B cell (primary cell): ENCODE data around the gene SSTR1. TPM values are rescaled to one million over a fixed set of nuclear protein-coding genes. Genes with fewer than 3 reads are reported as not detected.
"Not testable (repeated sequence)": the region's sequence is repeated elsewhere in the genome, so short reads cannot be mapped to it uniquely, and the experiment has no call there.

Experiments used
- ATAC-seq: fragments of 200-7000 bp; cut with Tn5 transposase; one replicate; pipeline ENCODE4 v1.10.0; 2021; ENCODE audit warnings: low read depth, mild to moderate bottlenecking, moderate number of reproducible peaks, moderate library complexity
- CTCF ChIA-PET: fragments of 350-600 bp; sonication (Branson Sonifier 250); formaldehyde crosslinking; loops from one replicate; lab custom pipeline; 2021; ENCODE audit warnings: antibody characterized with exemption, inconsistent platforms; lab: Charles Lee
- POLR2A ChIA-PET: fragments of 350-600 bp; sonication (Branson Sonifier 250); formaldehyde crosslinking; loops from one replicate; lab custom pipeline; 2021; ENCODE audit warnings: antibody characterized with exemption; lab: Charles Lee
- DNase-seq: peaks from one replicate; pipeline ENCODE4 v3.0.0; 2013
- H2AFZ ChIP-seq: 2 replicates; pipeline ENCODE4 v1.6.1; 2012; ENCODE audit warnings: mild to moderate bottlenecking, low read depth, low read length; ENCODE audit not compliant: insufficient read depth, poor library complexity, severe bottlenecking
- H3K27ac ChIP-seq, 2 donors: 1 replicate in 1 of 2; 2 replicates in 1 of 2; pipeline ENCODE4 v1.5.1; 2012 to 2013; ENCODE audit warnings: low read length in 2 of 2, mild to moderate bottlenecking in 2 of 2, moderate library complexity in 1 of 2
- H3K27me3 ChIP-seq, 4 experiments: fragments of 200-600 bp in 1 of 4; sonication (generic) in 1 of 4; replicated peaks in 1 of 4; 1 replicate in 2 of 4; 2 replicates in 2 of 4; pipeline versions ENCODE4 v1.6.1 to v1.7.0; 2013 to 2016; ENCODE audit warnings: low read length in 3 of 4, mild to moderate bottlenecking in 2 of 4, mixed read lengths in 1 of 4, moderate library complexity in 1 of 4; ENCODE audit not compliant: insufficient read depth in 4 of 4, control insufficient read depth in 3 of 4; ENCODE audit errors: control extremely low read depth in 1 of 4
- H3K36me3 ChIP-seq, 2 experiments: replicated peaks in 1 of 2; 1 replicate in 1 of 2; 2 replicates in 1 of 2; pipeline versions ENCODE4 v1.6.1 to v1.7.1; 2013; ENCODE audit warnings: low read length in 1 of 2; ENCODE audit not compliant: insufficient read depth in 2 of 2, control insufficient read depth in 1 of 2; ENCODE audit errors: control extremely low read depth in 1 of 2, extremely low read depth in 1 of 2
- H3K4me1 ChIP-seq, 2 donors: fragments of 200-600 bp in 1 of 2; sonication (generic) in 1 of 2; 1 replicate in 1 of 2; 2 replicates in 1 of 2; pipeline versions ENCODE4 v1.5.1 to v1.6.1; 2013 to 2017; ENCODE audit warnings: low read length in 2 of 2; ENCODE audit not compliant: control insufficient read depth in 2 of 2, insufficient read depth in 2 of 2
- H3K4me2 ChIP-seq: replicated peaks from 2 replicates; pipeline ENCODE3; 2012; ENCODE audit warnings: mild to moderate bottlenecking, low read depth, low read length; ENCODE audit not compliant: poor library complexity, severe bottlenecking
- H3K4me3 ChIP-seq, 5 experiments: fragments of 200-600 bp in 1 of 5; sonication (generic) in 1 of 5; 1 replicate in 3 of 5; 2 replicates in 2 of 5; pipeline versions ENCODE4 v1.5.1 to v1.7.0; 2011 to 2016; ENCODE audit warnings: low read length in 4 of 5, mild to moderate bottlenecking in 4 of 5, low read depth in 2 of 5, control low read depth in 1 of 5, moderate library complexity in 1 of 5; ENCODE audit not compliant: insufficient read depth in 1 of 5; ENCODE audit errors: control extremely low read depth in 1 of 5, extremely low read depth in 1 of 5
- H3K79me2 ChIP-seq: fragments of 200-600 bp; sonication (generic); one replicate; pipeline ENCODE4 v1.6.0; 2016; ENCODE audit warnings: low read length; ENCODE audit not compliant: control insufficient read depth, insufficient read depth
- H3K9ac ChIP-seq: fragments of 200-600 bp; sonication (generic); 2 replicates; pipeline ENCODE4 v1.6.1; 2017; ENCODE audit warnings: mild to moderate bottlenecking, low read length, moderate library complexity
- H3K9me3 ChIP-seq, 3 donors: one replicate each; pipeline versions ENCODE4 v1.6.1 to v1.7.1; 2013; ENCODE audit warnings: low read length in 2 of 3; ENCODE audit not compliant: control insufficient read depth in 2 of 3, insufficient read depth in 1 of 3; ENCODE audit errors: control extremely low read depth in 1 of 3
- H4K20me1 ChIP-seq: 2 replicates; pipeline ENCODE4 v1.6.0; 2012; ENCODE audit warnings: mild to moderate bottlenecking, low read length; ENCODE audit not compliant: insufficient read depth, control insufficient read depth, poor library complexity, severe bottlenecking
- H3K27ac Mint-ChIP-seq: one replicate; pipeline ENCODE4 v1.8.0; 2021; ENCODE audit warnings: mixed read lengths
- H3K27me3 Mint-ChIP-seq: one replicate; pipeline ENCODE4 v1.8.0; 2021; ENCODE audit warnings: mixed read lengths
- H3K4me1 Mint-ChIP-seq: one replicate; pipeline ENCODE4 v1.8.0; 2021; ENCODE audit warnings: mixed read lengths
- H3K4me3 Mint-ChIP-seq: one replicate; pipeline ENCODE4 v1.8.0; 2021; ENCODE audit warnings: mixed read lengths
- H3K9me3 Mint-ChIP-seq: one replicate; pipeline ENCODE4 v1.8.0; 2022; ENCODE audit warnings: mixed read lengths; ENCODE audit not compliant: insufficient read depth
- CTCF ChIP-seq: fragments of 200-600 bp; IDR thresholded peaks from one replicate; pipeline ENCODE4 v1.8.0; 2022; ENCODE audit warnings: antibody characterized with exemption, mild to moderate bottlenecking
- EZH2 ChIP-seq: IDR thresholded peaks from 2 replicates; pipeline ENCODE4 v1.6.1; 2012; ENCODE audit warnings: borderline replicate concordance, low read depth, mild to moderate bottlenecking, moderate library complexity, low read length; ENCODE audit not compliant: insufficient read depth, poor library complexity, severe bottlenecking
- WGBS: methylation state at CpG from one replicate; pipeline ENCODE4 v1.1.5; 2013; ENCODE audit warnings: missing lambda C conversion rate; ENCODE audit not compliant: insufficient coverage; 5-methylcytosine and 5-hydroxymethylcytosine counted together
- intact Hi-C: fragments of 100-400 bp; cut with micrococcal nuclease; formaldehyde crosslinking; loops from one replicate; pipeline ENCODE4 v1.10.0; 2022
- polyA plus RNA-seq: library from polyadenylated mRNA; depleted of rRNA; stranded (reverse); fragments of >200 nt; gene quantifications from 2 replicates; pipeline ENCODE4 v1.2.3, GENCODE V29; 2012
- total RNA-seq, 2 donors: library from RNA; stranded (reverse); fragments of 120-200 nt in 1 of 2; gene quantifications; 1 replicate in 1 of 2; 2 replicates in 1 of 2; pipeline versions ENCODE4 v1.2.3 to v1.2.4, GENCODE V29; 2013 to 2022

SSTR1 gene
- total and polyA plus RNA-seq, 2 donors (not counting 1 experiment from before 2014, with no cell fraction given) = not detected

GRCh38 chr14:38187528-38187927 lies 20.2 kb upstream of the SSTR1 start:
- Mint-ChIP-seq H3K27ac (no peak overlapping the region), H3K4me1 (no peaks in the 10 kb centered on the region), H3K9me3 (no peaks in the 10 kb centered on the region), H3K4me3 (no peak overlapping the region), H3K27me3 (no peaks in the 10 kb centered on the region)
- no peaks in the 10 kb centered on the region for H3K4me1 ChIP-seq
- no peak overlapping the region for H2AFZ ChIP-seq
- ATAC-seq (no peak), DNase-seq (no peak)
- TF ChIP-seq EZH2 = no peak
- TF ChIP-seq CTCF = no peak
- POLR2A ChIA-PET = no interaction called here
- no peaks in the 10 kb centered on the region for H3K79me2 ChIP-seq
- H4K20me1 ChIP-seq = no peaks in the 10 kb centered on the region
- intact Hi-C loops = no loop called here
- no peak overlapping the region for H3K4me2 ChIP-seq
- no peak overlapping the region for H3K9ac ChIP-seq
- no peaks in the 10 kb centered on the region for H3K9me3 ChIP-seq
- CTCF ChIA-PET = no interaction called here
- no peaks in the 10 kb centered on the region for H3K36me3 ChIP-seq
- no peak overlapping the region for H3K4me3 ChIP-seq
- H3K27me3 ChIP-seq = no peaks in the 10 kb centered on the region
- 100% methylated on average over 1 of the region's 2 CpGs for WGBS
- H3K27ac ChIP-seq = no peak overlapping the region

GRCh38 chr14:38189930-38190726 lies 17.6 kb upstream of the SSTR1 start:
- H3K27me3 Mint-ChIP-seq = no peaks in the 10 kb centered on the region
- no peak overlapping the region for H3K4me3 ChIP-seq
- no peaks in the 10 kb centered on the region for H3K9me3 Mint-ChIP-seq
- no peaks in the 10 kb centered on the region for H3K36me3 ChIP-seq
- H3K4me1 Mint-ChIP-seq = no peaks in the 10 kb centered on the region
- H3K4me1 ChIP-seq = no peaks in the 10 kb centered on the region
- H2AFZ ChIP-seq = no peak overlapping the region
- no peak overlapping the region for H3K27ac ChIP-seq
- H3K4me3 Mint-ChIP-seq = no peak overlapping the region
- no peak overlapping the region for H3K9ac ChIP-seq
- TF ChIP-seq EZH2 (no peak), CTCF (no peak)
- no peak for DNase-seq
- WGBS = no CpG with 5 or more reads among the region's 4 CpGs
- intact Hi-C loops = no loop called here
- ATAC-seq = no peak
- ChIA-PET CTCF (no interaction called here), POLR2A (no interaction called here)
- no peaks in the 10 kb centered on the region for H3K9me3 ChIP-seq
- no peak overlapping the region for H3K4me2 ChIP-seq
- H3K27me3 ChIP-seq = no peaks in the 10 kb centered on the region
- H4K20me1 ChIP-seq = no peaks in the 10 kb centered on the region
- H3K27ac Mint-ChIP-seq = no peak overlapping the region
- no peaks in the 10 kb centered on the region for H3K79me2 ChIP-seq

- H3K27ac ChIP-seq, H2AFZ ChIP-seq, H3K36me3 ChIP-seq, H3K4me1 Mint-ChIP-seq, DNase-seq, intact Hi-C loops, CTCF ChIA-PET, H3K4me3 Mint-ChIP-seq, H3K9ac ChIP-seq, H3K9me3 ChIP-seq, H3K9me3 Mint-ChIP-seq, H3K4me1 ChIP-seq, H3K27me3 Mint-ChIP-seq, H3K79me2 ChIP-seq, H4K20me1 ChIP-seq, H3K27me3 ChIP-seq, H3K4me2 ChIP-seq, H3K4me3 ChIP-seq, POLR2A ChIA-PET, ATAC-seq, H3K27ac Mint-ChIP-seq: not testable (repeated sequence)
- WGBS = 82% methylated on average over 7 of the region's 11 CpGs
These were observed 16.9 kb upstream of the SSTR1 start for GRCh38 chr14:38190846-38191245.
